ENCODE measurements around the gene VIL1. TPM values are rescaled to one million over a fixed set of nuclear protein-coding genes. Genes with fewer than 3 reads are reported as not detected.

The VIL1 gene
- total RNA-seq, 1 experiment from 2014 or later: 0.26 TPM

GRCh38 chr2:218378053-218378452, 40.9 kb upstream of the VIL1 start:
- intact Hi-C loops (cut with micrococcal nuclease): no loop called here
- H3K4me3 ChIP-seq (ENCODE audit: low read length): no peak overlapping the region
- no TSS peak for BruUV-seq (replicated peaks)
- H3K36me3 ChIP-seq (ENCODE audit: low read depth, low read length): no peaks in the 10 kb centered on the region
- no peak overlapping the region for H3K9ac ChIP-seq (ENCODE audit: low read length)
- TF ChIP-seq EZH2phosphoT487 (IDR thresholded peaks at IDR 0.05; ENCODE audit: borderline replicate concordance, low read length) (no peak), EZH2 (IDR thresholded peaks at IDR 0.05; ENCODE audit: low read length, unreplicated experiment) (no peak)
- TF ChIP-seq, protein P1, sequence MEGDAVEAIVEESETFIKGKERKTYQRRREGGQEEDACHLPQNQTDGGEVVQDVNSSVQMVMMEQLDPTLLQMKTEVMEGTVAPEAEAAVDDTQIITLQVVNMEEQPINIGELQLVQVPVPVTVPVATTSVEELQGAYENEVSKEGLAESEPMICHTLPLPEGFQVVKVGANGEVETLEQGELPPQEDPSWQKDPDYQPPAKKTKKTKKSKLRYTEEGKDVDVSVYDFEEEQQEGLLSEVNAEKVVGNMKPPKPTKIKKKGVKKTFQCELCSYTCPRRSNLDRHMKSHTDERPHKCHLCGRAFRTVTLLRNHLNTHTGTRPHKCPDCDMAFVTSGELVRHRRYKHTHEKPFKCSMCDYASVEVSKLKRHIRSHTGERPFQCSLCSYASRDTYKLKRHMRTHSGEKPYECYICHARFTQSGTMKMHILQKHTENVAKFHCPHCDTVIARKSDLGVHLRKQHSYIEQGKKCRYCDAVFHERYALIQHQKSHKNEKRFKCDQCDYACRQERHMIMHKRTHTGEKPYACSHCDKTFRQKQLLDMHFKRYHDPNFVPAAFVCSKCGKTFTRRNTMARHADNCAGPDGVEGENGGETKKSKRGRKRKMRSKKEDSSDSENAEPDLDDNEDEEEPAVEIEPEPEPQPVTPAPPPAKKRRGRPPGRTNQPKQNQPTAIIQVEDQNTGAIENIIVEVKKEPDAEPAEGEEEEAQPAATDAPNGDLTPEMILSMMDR (conservative IDR thresholded peaks at IDR 0.05; ENCODE audit: low read depth, low read length): no peak
- H2AFZ ChIP-seq (ENCODE audit: low read length): no peak overlapping the region
- H3K4me1 ChIP-seq (ENCODE audit: insufficient read depth, low read length): 0 out of 2 replicates have a peak, but pooled peaks cover 6% of the 10 kb centered on the region
- no peaks in the 10 kb centered on the region for H3K9me2 ChIP-seq (replicated peaks; ENCODE audit: low read length)
- POLR2A ChIA-PET (ENCODE audit: unreplicated experiment): no interaction called here
- ATAC-seq (no peak), DNase-seq (no peak)
- H3F3A ChIP-seq (ENCODE audit: low read length, unreplicated experiment): no peaks in the 10 kb centered on the region
- H3K9me3 ChIP-seq (ENCODE audit: low read length): no peaks in the 10 kb centered on the region
- CTCF ChIA-PET: no interaction called here
- H3K4me2 ChIP-seq (ENCODE audit: low read length): no peak overlapping the region
- H3K79me2 ChIP-seq (ENCODE audit: low read length): no peaks in the 10 kb centered on the region
- H3K27me3 ChIP-seq (ENCODE audit: low read length): no peaks in the 10 kb centered on the region
- H3K27ac ChIP-seq (ENCODE audit: low read length): no peak overlapping the region
- H4K20me1 ChIP-seq (ENCODE audit: low read length): no peaks in the 10 kb centered on the region

GRCh38 chr2:218381916-218382366, 37.0 kb upstream of the VIL1 start, which contains the start of gene SLC11A1:
Gene SLC11A1 (plus strand): TSS chr2:218382273. CDS start chr2:218382369, 96 bp downstream.
- DNase-seq (no peak), ATAC-seq (no peak)
- Histone ChIP-seq H3K36me3 (ENCODE audit: low read depth, low read length) (no peaks in the 10 kb centered on the region), H3K79me2 (ENCODE audit: low read length) (no peaks in the 10 kb centered on the region), H3K27me3 (ENCODE audit: low read length) (no peaks in the 10 kb centered on the region), H4K20me1 (ENCODE audit: low read length) (no peaks in the 10 kb centered on the region), H2AFZ (ENCODE audit: low read length) (no peak within 1 kb of the TSS), H3K27ac (ENCODE audit: low read length) (no peak within 1 kb of the TSS), H3K4me2 (ENCODE audit: low read length) (no peak within 1 kb of the TSS), H3K9me2 (replicated peaks; ENCODE audit: low read length) (no peaks in the 10 kb centered on the region), H3K4me3 (ENCODE audit: low read length) (no peak within 1 kb of the TSS), H3K4me1 (ENCODE audit: insufficient read depth, low read length) (no peaks in the 10 kb centered on the region), H3F3A (ENCODE audit: low read length, unreplicated experiment) (no peaks in the 10 kb centered on the region), H3K9me3 (ENCODE audit: low read length) (no peaks in the 10 kb centered on the region), H3K9ac (ENCODE audit: low read length) (no peak within 1 kb of the TSS)
- intact Hi-C loops (cut with micrococcal nuclease): no loop called here
- BruUV-seq (replicated peaks): no TSS peak
- POLR2A ChIA-PET (ENCODE audit: unreplicated experiment): no interaction called here
- CTCF ChIA-PET: no interaction called here
- TF ChIP-seq EZH2 (IDR thresholded peaks at IDR 0.05; ENCODE audit: low read length, unreplicated experiment) (no peak), EZH2phosphoT487 (IDR thresholded peaks at IDR 0.05; ENCODE audit: borderline replicate concordance, low read length) (no peak)
- TF ChIP-seq, protein P1 (conservative IDR thresholded peaks at IDR 0.05; ENCODE audit: low read depth, low read length): no peak

DNA sequence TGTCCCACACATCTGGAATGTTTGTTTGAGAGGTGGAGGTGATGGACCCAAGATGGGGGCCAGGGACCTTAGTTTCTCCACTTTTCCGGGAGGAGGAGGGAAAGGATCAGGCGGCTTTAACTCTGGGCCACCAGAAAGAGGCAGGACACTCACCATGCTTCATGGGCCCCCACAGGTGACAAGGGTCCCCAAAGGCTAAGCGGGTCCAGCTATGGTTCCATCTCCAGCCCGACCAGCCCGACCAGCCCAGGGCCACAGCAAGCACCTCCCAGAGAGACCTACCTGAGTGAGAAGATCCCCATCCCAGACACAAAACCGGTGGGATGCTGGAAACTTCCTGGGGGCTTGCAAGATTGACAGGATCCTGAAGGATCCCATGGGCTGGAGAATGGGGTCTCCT, 36.1 kb upstream of the VIL1 start:
- Histone ChIP-seq H3K79me2 (ENCODE audit: low read length) (no peaks in the 10 kb centered on the region), H3K27me3 (ENCODE audit: low read length) (no peaks in the 10 kb centered on the region), H3K4me1 (ENCODE audit: insufficient read depth, low read length) (peaks cover 6% of the 10 kb centered on the region; the same call in 1 of the 2 replicates), H3K9me3 (ENCODE audit: low read length) (no peaks in the 10 kb centered on the region), H3K4me3 (ENCODE audit: low read length) (no peak overlapping the region), H2AFZ (ENCODE audit: low read length) (no peak overlapping the region), H3F3A (ENCODE audit: low read length, unreplicated experiment) (no peaks in the 10 kb centered on the region), H3K9me2 (replicated peaks; ENCODE audit: low read length) (no peaks in the 10 kb centered on the region), H3K36me3 (ENCODE audit: low read depth, low read length) (no peaks in the 10 kb centered on the region), H3K27ac (ENCODE audit: low read length) (no peak overlapping the region), H3K9ac (ENCODE audit: low read length) (no peak overlapping the region), H4K20me1 (ENCODE audit: low read length) (no peaks in the 10 kb centered on the region), H3K4me2 (ENCODE audit: low read length) (no peak overlapping the region)
- no TSS peak for BruUV-seq (replicated peaks)
- CTCF ChIA-PET: no interaction called here
- intact Hi-C loops (cut with micrococcal nuclease): no loop called here
- POLR2A ChIA-PET (ENCODE audit: unreplicated experiment): no interaction called here
- no peak for DNase-seq
- ATAC-seq: no peak
- TF ChIP-seq, protein P1 (conservative IDR thresholded peaks at IDR 0.05; ENCODE audit: low read depth, low read length): no peak
- TF ChIP-seq EZH2phosphoT487 (IDR thresholded peaks at IDR 0.05; ENCODE audit: borderline replicate concordance, low read length) (no peak), EZH2 (IDR thresholded peaks at IDR 0.05; ENCODE audit: low read length, unreplicated experiment) (no peak)
